Bronchial epithelial cell (primary cell): ENCODE results near the gene DMC1. TPM values are rescaled to one million over a fixed set of nuclear protein-coding genes. Genes with fewer than 3 reads are reported as not detected.
"Not testable (repeated sequence)": the region's sequence is repeated elsewhere in the genome, so short reads cannot be mapped to it uniquely, and the experiment has no call there.

ENCODE experiments used
- DNase-seq: peaks from one replicate; pipeline ENCODE4 v3.0.0-alpha.2; 2010; ENCODE audit warnings: low read depth
- FAIRE-seq: peaks from 2 replicates; lab custom pipeline; 2011; peaks lifted over from hg19 to GRCh38; lab: Jason Lieb, UNC
- H3K27me3 ChIP-seq: 2 replicates; pipeline ENCODE4 v1.5.1; 2011; ENCODE audit warnings: low read length; ENCODE audit not compliant: control insufficient read depth, insufficient read depth
- H3K36me3 ChIP-seq: 2 replicates; pipeline ENCODE4 v1.5.1; 2011; ENCODE audit warnings: low read length; ENCODE audit not compliant: control insufficient read depth, insufficient read depth
- H3K4me3 ChIP-seq: 2 replicates; pipeline ENCODE4 v1.5.1; 2011; ENCODE audit warnings: mild to moderate bottlenecking, low read depth, low read length, control low read depth
- total RNA-seq: library from RNA; depleted of rRNA; stranded (reverse); fragments of >200 nt; gene quantifications from 2 replicates; pipeline ENCODE4 v1.2.1, GENCODE V29; 2014
- TF ChIP-seq, protein P1 (sequence below): IDR thresholded peaks from 2 replicates; pipeline ENCODE4 v1.5.1; 2011; ENCODE audit warnings: mild to moderate bottlenecking, moderate library complexity, low read length, control low read depth, inconsistent platforms; ENCODE audit not compliant: insufficient read depth, severe bottlenecking

Gene DMC1
- total RNA-seq, 1 donor from 2014 or later, result 1.1 TPM

DNA sequence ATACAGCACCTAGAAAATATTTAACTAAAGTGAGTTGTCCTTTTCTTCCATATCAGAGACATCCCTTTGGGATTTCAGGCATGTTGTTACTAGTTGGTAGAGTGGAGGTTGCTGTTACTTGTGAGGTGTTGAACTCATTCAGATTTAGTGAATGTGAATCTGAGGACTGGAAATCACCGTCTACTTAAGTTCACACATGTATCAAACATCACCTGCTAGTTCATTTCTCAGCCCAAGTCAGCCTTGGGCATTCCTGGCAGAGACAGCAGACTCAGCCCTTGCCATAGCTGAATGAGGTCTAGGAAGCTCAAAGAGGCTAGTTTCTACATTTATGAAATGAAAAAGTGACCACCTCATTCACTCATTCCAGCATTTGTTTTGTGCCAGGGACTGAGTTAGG lies 92.4 kb downstream of the DMC1 start:
- TF ChIP-seq, protein P1, sequence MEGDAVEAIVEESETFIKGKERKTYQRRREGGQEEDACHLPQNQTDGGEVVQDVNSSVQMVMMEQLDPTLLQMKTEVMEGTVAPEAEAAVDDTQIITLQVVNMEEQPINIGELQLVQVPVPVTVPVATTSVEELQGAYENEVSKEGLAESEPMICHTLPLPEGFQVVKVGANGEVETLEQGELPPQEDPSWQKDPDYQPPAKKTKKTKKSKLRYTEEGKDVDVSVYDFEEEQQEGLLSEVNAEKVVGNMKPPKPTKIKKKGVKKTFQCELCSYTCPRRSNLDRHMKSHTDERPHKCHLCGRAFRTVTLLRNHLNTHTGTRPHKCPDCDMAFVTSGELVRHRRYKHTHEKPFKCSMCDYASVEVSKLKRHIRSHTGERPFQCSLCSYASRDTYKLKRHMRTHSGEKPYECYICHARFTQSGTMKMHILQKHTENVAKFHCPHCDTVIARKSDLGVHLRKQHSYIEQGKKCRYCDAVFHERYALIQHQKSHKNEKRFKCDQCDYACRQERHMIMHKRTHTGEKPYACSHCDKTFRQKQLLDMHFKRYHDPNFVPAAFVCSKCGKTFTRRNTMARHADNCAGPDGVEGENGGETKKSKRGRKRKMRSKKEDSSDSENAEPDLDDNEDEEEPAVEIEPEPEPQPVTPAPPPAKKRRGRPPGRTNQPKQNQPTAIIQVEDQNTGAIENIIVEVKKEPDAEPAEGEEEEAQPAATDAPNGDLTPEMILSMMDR, result no peak
- Histone ChIP-seq H3K36me3 (peaks cover 2% of the 10 kb centered on the region), H3K27me3 (no peaks in the 10 kb centered on the region), H3K4me3 (no peak overlapping the region)
- no peak for FAIRE-seq
- DNase-seq, result peak; percentile 82

GRCh38 chr22:38474003-38474607 lies 95.9 kb downstream of the DMC1 start:
- Histone ChIP-seq H3K27me3 (no peaks in the 10 kb centered on the region), H3K4me3 (no peak overlapping the region), H3K36me3 (no peaks in the 10 kb centered on the region)
- DNase-seq (no peak), FAIRE-seq (no peak)
- TF ChIP-seq, protein P1, result no peak

DNA sequence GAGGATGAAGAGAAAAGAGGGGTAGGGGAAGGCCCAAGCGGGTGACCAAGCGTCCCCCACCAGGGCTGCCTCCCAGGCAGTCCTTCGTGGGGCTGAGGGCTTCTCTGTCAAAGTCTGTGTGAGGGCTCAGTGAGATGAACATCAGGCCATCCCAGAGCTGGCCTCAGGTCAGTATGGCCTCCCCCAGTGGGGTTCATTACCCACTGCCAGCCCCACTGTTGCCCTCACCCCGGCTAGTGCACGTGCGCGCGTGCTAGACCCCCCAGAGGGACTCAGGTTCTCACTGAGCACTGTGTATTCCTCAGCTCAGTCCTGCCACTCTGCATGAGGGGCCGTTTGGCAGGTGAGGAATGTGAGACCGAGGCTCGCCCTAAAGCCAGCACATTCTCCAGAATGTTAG lies 98.7 kb downstream of the DMC1 start:
- no peak for FAIRE-seq
- TF ChIP-seq, protein P1, result no peak
- Histone ChIP-seq H3K36me3 (no peaks in the 10 kb centered on the region), H3K4me3 (no peak overlapping the region), H3K27me3 (peaks cover 3% of the 10 kb centered on the region)
- DNase-seq, result no peak

DNA sequence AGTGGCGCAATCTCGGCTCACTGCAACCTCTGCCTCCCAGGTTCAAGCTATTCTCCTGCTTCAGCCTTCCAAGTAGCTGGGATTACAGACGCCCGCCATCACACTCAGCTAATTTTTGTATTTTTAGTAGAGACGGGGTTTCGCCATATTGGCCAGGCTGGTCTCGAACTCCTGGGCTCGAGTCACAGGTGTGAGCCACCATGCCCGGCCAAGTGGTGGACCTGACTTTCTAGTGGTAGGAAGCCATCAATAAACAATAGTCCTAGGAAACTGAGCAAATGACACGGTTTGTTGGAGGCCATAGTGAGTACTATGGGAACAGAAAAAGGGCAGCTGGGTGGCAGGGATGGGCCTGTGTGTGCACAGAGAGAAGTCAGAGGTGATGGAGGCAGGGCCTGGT lies 99.8 kb downstream of the DMC1 start:
- FAIRE-seq, result peak; percentile 62
- not testable (repeated sequence) for DNase-seq, H3K36me3 ChIP-seq

DNA sequence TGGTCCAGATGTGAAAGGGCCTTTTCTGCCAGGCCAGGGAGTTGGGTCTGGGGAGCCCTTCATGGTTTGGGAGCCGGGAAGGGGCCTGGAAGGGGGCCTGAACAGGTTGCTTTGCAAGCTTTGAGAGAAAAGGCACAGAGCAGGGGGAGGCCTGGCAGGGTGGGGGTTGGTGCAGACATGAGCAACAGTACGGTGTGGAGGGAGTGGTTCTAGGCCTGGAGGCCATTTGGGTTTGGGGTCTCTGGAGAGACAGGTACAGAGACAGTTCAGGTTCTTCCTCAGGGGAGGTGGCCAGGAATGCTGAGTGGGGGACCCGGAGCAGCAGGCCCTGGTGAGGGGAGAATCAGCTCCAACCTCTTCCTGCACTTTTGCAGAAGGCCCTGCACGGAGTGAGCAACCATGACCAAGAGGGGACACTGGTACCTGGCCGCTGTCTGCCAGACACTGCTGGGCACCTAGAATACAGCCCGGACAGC lies 100.6 kb downstream of the DMC1 start:
- TF ChIP-seq, protein P1, result no peak
- DNase-seq (no peak), FAIRE-seq (no peak)
- H3K36me3 ChIP-seq, result no peaks in the 10 kb centered on the region
- peaks cover 3% of the 10 kb centered on the region for H3K27me3 ChIP-seq
- H3K4me3 ChIP-seq, result no peak overlapping the region

More for the DNA sequence above, 99.8 kb downstream of the DMC1 start:
- H3K27me3 ChIP-seq, H3K4me3 ChIP-seq: not testable (repeated sequence)

Other genes starting within 250 kb of the DMC1 start
- not detected in 2 replicates for gene KCNJ4, start 115.0 kb downstream of the DMC1 start, total RNA-seq
- 1.8 and 7.1 TPM in 2 replicates for gene KDELR3, start 102.1 kb downstream of the DMC1 start, total RNA-seq
- 498 and 521 TPM in 2 replicates for gene DDX17, start 63.9 kb downstream of the DMC1 start, total RNA-seq
- 0.26 and 0.38 TPM in 2 replicates for gene FAM227A, start 86.2 kb upstream of the DMC1 start, total RNA-seq
- gene CBY1, start 86.5 kb upstream of the DMC1 start, total RNA-seq, result 16.1 and 22.0 TPM in 2 replicates
- gene TOMM22, start 111.8 kb upstream of the DMC1 start, total RNA-seq, result 42.9 and 70.0 TPM in 2 replicates
- gene JOSD1, start 130.8 kb upstream of the DMC1 start, total RNA-seq, result 123 and 147 TPM in 2 replicates
- gene GTPBP1, start 135.8 kb upstream of the DMC1 start, total RNA-seq, result 28.7 and 47.0 TPM in 2 replicates
- 46.3 and 51.6 TPM in 2 replicates for gene SUN2, start 185.8 kb upstream of the DMC1 start, total RNA-seq
- 32.6 and 44.3 TPM in 2 replicates for gene DNAL4, start 224.0 kb upstream of the DMC1 start, total RNA-seq